ENCODE data around the gene CX3CR1.

Gene CX3CR1

GRCh38 chr3:39292961-39293360, 13.1 kb upstream of the CX3CR1 start:
- no peak for DNase-seq (ENCODE audit: low spot score)

GRCh38 chr3:39291903-39292329, 12.1 kb upstream of the CX3CR1 start:
- peak; percentile 66 for DNase-seq (ENCODE audit: low spot score)

- DNase-seq (ENCODE audit: low spot score): no peak
These were observed 10.4 kb upstream of the CX3CR1 start for GRCh38 chr3:39290255-39290654.

GRCh38 chr3:39289107-39289506, 9.3 kb upstream of the CX3CR1 start:
- DNase-seq (ENCODE audit: low spot score): no peak

GRCh38 chr3:39288300-39288808, 8.5 kb upstream of the CX3CR1 start:
- peak; percentile 85 for DNase-seq (ENCODE audit: low spot score)

GRCh38 chr3:39287216-39288164, 7.7 kb upstream of the CX3CR1 start:
- DNase-seq (ENCODE audit: low spot score): no peak

GRCh38 chr3:39286771-39287170, 6.9 kb upstream of the CX3CR1 start:
- DNase-seq (ENCODE audit: low spot score): no peak

GRCh38 chr3:39285332-39285731, 5.5 kb upstream of the CX3CR1 start:
- DNase-seq (ENCODE audit: low spot score): no peak

- DNase-seq (ENCODE audit: low spot score): no peak
These were observed 4.6 kb upstream of the CX3CR1 start for GRCh38 chr3:39284457-39284881.

- no peak for DNase-seq (ENCODE audit: low spot score)
These were observed 2.2 kb upstream of the CX3CR1 start for GRCh38 chr3:39282057-39282456.

GRCh38 chr3:39281533-39281932, 1.7 kb upstream of the CX3CR1 start:
- DNase-seq (ENCODE audit: low spot score): no peak

GRCh38 chr3:39280571-39280970, 735 bp upstream of the CX3CR1 start:
- DNase-seq (ENCODE audit: low spot score): no peak

GRCh38 chr3:39278616-39278935, 1.3 kb downstream of the CX3CR1 start:
- DNase-seq (ENCODE audit: low spot score): no peak

GRCh38 chr3:39277893-39278615, 1.8 kb downstream of the CX3CR1 start:
- DNase-seq (ENCODE audit: low spot score): no peak

- DNase-seq (ENCODE audit: low spot score): no peak
These were observed 3.1 kb downstream of the CX3CR1 start for GRCh38 chr3:39276746-39277145.

GRCh38 chr3:39275963-39276593, 3.8 kb downstream of the CX3CR1 start:
- no peak for DNase-seq (ENCODE audit: low spot score)

- DNase-seq (ENCODE audit: low spot score): no peak
These were observed 4.8 kb downstream of the CX3CR1 start for GRCh38 chr3:39275052-39275451.

- no peak for DNase-seq (ENCODE audit: low spot score)
These were observed 6.7 kb downstream of the CX3CR1 start for GRCh38 chr3:39273119-39273518.

- no peak for DNase-seq (ENCODE audit: low spot score)
These were observed 7.6 kb downstream of the CX3CR1 start for GRCh38 chr3:39272191-39272590.

- no peak for DNase-seq (ENCODE audit: low spot score)
These were observed 8.4 kb downstream of the CX3CR1 start for GRCh38 chr3:39271363-39271914.

- no peak for DNase-seq (ENCODE audit: low spot score)
These were observed 10.3 kb downstream of the CX3CR1 start for GRCh38 chr3:39269528-39269927.

GRCh38 chr3:39268549-39268900, 11.3 kb downstream of the CX3CR1 start:
- DNase-seq (ENCODE audit: low spot score): no peak
